Stimulated activated CD8-positive, alpha-beta memory T cell treated with anti-CD3 and anti-CD28 coated beads, Interleukin-12 subunit alpha, Interleukin-12 subunit beta, amount 100 ng/mL, for 1 hour (primary cell): Measurements from ENCODE around the gene NBL1.
"Not testable (repeated sequence)": the region's sequence is repeated elsewhere in the genome, so short reads cannot be mapped to it uniquely, and the experiment has no call there.

Source experiments
- DNase-seq: peaks from one replicate; pipeline ENCODE4 v3.0.0-alpha.2; 2020; ENCODE audit warnings: low read depth

NBL1 gene

GRCh38 chr1:19622204-19622603 is 21.9 kb upstream of the NBL1 start:
- DNase-seq: no peak

GRCh38 chr1:19623523-19623922 is 20.6 kb upstream of the NBL1 start:
- DNase-seq: no peak

GRCh38 chr1:19625291-19625937 is 18.7 kb upstream of the NBL1 start:
- no peak for DNase-seq

GRCh38 chr1:19628879-19629278 is 15.2 kb upstream of the NBL1 start:
- no peak for DNase-seq

- DNase-seq: no peak
Observed at GRCh38 chr1:19629357-19629756, 14.8 kb upstream of the NBL1 start.

- DNase-seq: not testable (repeated sequence)
Observed at GRCh38 chr1:19630192-19630591, 13.9 kb upstream of the NBL1 start.

GRCh38 chr1:19630720-19631395 is 13.3 kb upstream of the NBL1 start:
- DNase-seq: no peak

- no peak for DNase-seq
Observed at GRCh38 chr1:19632211-19632610, 11.9 kb upstream of the NBL1 start.

- DNase-seq: no peak
Observed at GRCh38 chr1:19633106-19633505, 11.0 kb upstream of the NBL1 start.

- DNase-seq: not testable (repeated sequence)
Observed at GRCh38 chr1:19635064-19635463, 9.0 kb upstream of the NBL1 start.

GRCh38 chr1:19635646-19636045 is 8.5 kb upstream of the NBL1 start:
- no peak for DNase-seq

GRCh38 chr1:19636065-19636464 is 8.0 kb upstream of the NBL1 start:
- no peak for DNase-seq

- DNase-seq: not testable (repeated sequence)
Observed at GRCh38 chr1:19636749-19637148, 7.4 kb upstream of the NBL1 start.

- no peak for DNase-seq
Observed at GRCh38 chr1:19637606-19638005, 6.5 kb upstream of the NBL1 start.

- DNase-seq: not testable (repeated sequence)
Observed at GRCh38 chr1:19639228-19639627, 4.9 kb upstream of the NBL1 start.

- no peak for DNase-seq
Observed at GRCh38 chr1:19639999-19640362, 4.1 kb upstream of the NBL1 start.

- no peak for DNase-seq
Observed at GRCh38 chr1:19640363-19641316, 3.5 kb upstream of the NBL1 start.

GRCh38 chr1:19643121-19643520 is 990 bp upstream of the NBL1 start:
- DNase-seq: no peak

GRCh38 chr1:19644395-19644680 is 227 bp downstream of the NBL1 start:
- DNase-seq: no peak

GRCh38 chr1:19644681-19645410 is 735 bp downstream of the NBL1 start:
- DNase-seq: peak; percentile 22

GRCh38 chr1:19645411-19646251 is 1.5 kb downstream of the NBL1 start:
- no peak for DNase-seq
